H1 (cell line): ENCODE measurements around the gene GNA12. TPM values are rescaled to one million over a fixed set of nuclear protein-coding genes. Genes with fewer than 3 reads are reported as not detected.
A peak's percentile ranks its signal among the peaks of the same experiment; 100 is the strongest.

Experiments
- CTCF ChIA-PET: fragments of 300-600 bp; sonication (Branson Sonifier 250); formaldehyde crosslinking; loops from one replicate; lab custom pipeline; 2021; ENCODE audit not compliant: partially characterized antibody; lab: Charles Lee
- POLR2A ChIA-PET: fragments of 300-600 bp; sonication (Branson Sonifier 250); formaldehyde crosslinking; loops from one replicate; lab custom pipeline; 2021; ENCODE audit warnings: inconsistent platforms; ENCODE audit not compliant: partially characterized antibody; lab: Charles Lee
- DNase-seq, 2 experiments: peaks; one replicate each; pipeline versions ENCODE4 v3.0.0 to v3.0.0-alpha.2; 2010 to 2022; ENCODE audit warnings: low spot score in 2 of 2, low read depth in 1 of 2, mixed read lengths in 1 of 2
- FAIRE-seq: peaks from 2 replicates; lab custom pipeline; 2011; peaks lifted over from hg19 to GRCh38; lab: Jason Lieb, UNC
- H2AFZ ChIP-seq: 2 replicates; pipeline ENCODE4 v1.8.1; 2012; ENCODE audit warnings: low read length, inconsistent platforms
- H2AK5ac ChIP-seq: 2 replicates; pipeline ENCODE4 v1.6.1; 2013; ENCODE audit warnings: low read depth, low read length
- H2BK120ac ChIP-seq: replicated peaks from 2 replicates; pipeline ENCODE3; 2013; ENCODE audit warnings: low read depth, low read length, inconsistent platforms
- H2BK12ac ChIP-seq: 2 replicates; pipeline ENCODE4 v1.6.1; 2013; ENCODE audit warnings: low read depth, low read length
- H2BK15ac ChIP-seq: 2 replicates; pipeline ENCODE4 v1.6.1; 2013; ENCODE audit warnings: low read length
- H2BK20ac ChIP-seq: 2 replicates; pipeline ENCODE4 v1.6.1; 2013; ENCODE audit warnings: low read length
- H2BK5ac ChIP-seq: 2 replicates; pipeline ENCODE4 v1.6.1; 2013; ENCODE audit warnings: low read depth, low read length
- H3K14ac ChIP-seq: 2 replicates; pipeline ENCODE4 v1.6.1; 2013; ENCODE audit warnings: inconsistent platforms; ENCODE audit not compliant: insufficient read length
- H3K18ac ChIP-seq: 2 replicates; pipeline ENCODE4 v1.6.1; 2013; ENCODE audit warnings: low read length; ENCODE audit errors: extremely low read depth
- H3K23ac ChIP-seq: 2 replicates; pipeline ENCODE4 v1.6.1; 2013; ENCODE audit warnings: inconsistent platforms; ENCODE audit not compliant: insufficient read length
- H3K23me2 ChIP-seq: 2 replicates; pipeline ENCODE4 v1.6.1; 2013; ENCODE audit warnings: low read depth, low read length
- H3K27ac ChIP-seq: 2 replicates; pipeline ENCODE4 v1.6.1; 2011; ENCODE audit warnings: low read depth, low read length, inconsistent platforms
- H3K27me3 ChIP-seq, 4 experiments: replicated peaks in 1 of 4; 1 replicate in 1 of 4; 2 replicates in 3 of 4; pipeline versions ENCODE4 v1.6.1 to v1.8.1; 2011 to 2013; ENCODE audit warnings: low read length in 3 of 4, mild to moderate bottlenecking in 3 of 4, inconsistent platforms in 2 of 4, mixed read lengths in 2 of 4, moderate library complexity in 1 of 4; ENCODE audit not compliant: control insufficient read depth in 3 of 4, insufficient read depth in 3 of 4; ENCODE audit errors: extremely low read depth in 1 of 4
- H3K36me3 ChIP-seq, 4 experiments: 2 replicates each; pipeline versions ENCODE4 v1.6.1 to v1.8.1; 2011 to 2013; ENCODE audit warnings: mild to moderate bottlenecking in 4 of 4, low read length in 3 of 4, moderate library complexity in 2 of 4, control low read depth in 1 of 4, inconsistent platforms in 1 of 4; ENCODE audit not compliant: insufficient read depth in 4 of 4, control insufficient read depth in 2 of 4
- H3K4ac ChIP-seq: replicated peaks from 2 replicates; pipeline ENCODE3; 2013; ENCODE audit warnings: low read length, low read depth, mixed read lengths, inconsistent platforms; ENCODE audit not compliant: insufficient read length
- H3K4me1 ChIP-seq, 4 experiments: replicated peaks in 1 of 4; 1 replicate in 1 of 4; 2 replicates in 3 of 4; pipeline versions ENCODE4 v1.6.1 to v1.8.1; 2011 to 2013; ENCODE audit warnings: low read length in 3 of 4, inconsistent platforms in 2 of 4, mixed read lengths in 1 of 4; ENCODE audit not compliant: insufficient read depth in 4 of 4, control insufficient read depth in 3 of 4
- H3K4me2 ChIP-seq, 2 experiments: 2 replicates each; pipeline versions ENCODE4 v1.6.1 to v1.8.1; 2011 to 2013; ENCODE audit warnings: low read depth in 2 of 2, low read length in 2 of 2, control low read depth in 1 of 2, inconsistent platforms in 1 of 2, mild to moderate bottlenecking in 1 of 2; ENCODE audit not compliant: insufficient read depth in 1 of 2
- H3K4me3 ChIP-seq, 4 experiments: fragments of 200-600, 300-600 bp in 1 of 4; sonication (generic), shearing (Covaris generic), sonication (Bioruptor Twin) in 1 of 4; 2 replicates each; pipeline versions ENCODE4 v1.5.1 to v1.8.1; 2011 to 2016; ENCODE audit warnings: low read length in 4 of 4, low read depth in 3 of 4, control low read depth in 2 of 4, inconsistent platforms in 2 of 4, mild to moderate bottlenecking in 2 of 4, mixed read lengths in 1 of 4, moderate library complexity in 1 of 4; ENCODE audit not compliant: insufficient read depth in 2 of 4; ENCODE audit errors: extremely low read depth in 1 of 4
- H3K56ac ChIP-seq: replicated peaks from 2 replicates; pipeline ENCODE3; 2013; ENCODE audit warnings: low read depth, mild to moderate bottlenecking, mixed read lengths, low read length, inconsistent platforms; ENCODE audit not compliant: insufficient read length
- H3K79me1 ChIP-seq: 2 replicates; pipeline ENCODE4 v1.6.1; 2013; ENCODE audit warnings: low read depth, low read length, control low read depth
- H3K79me2 ChIP-seq, 2 experiments: 2 replicates each; pipeline versions ENCODE4 v1.6.1 to v1.8.1; 2012 to 2013; ENCODE audit warnings: low read length in 2 of 2, mild to moderate bottlenecking in 2 of 2, inconsistent platforms in 1 of 2; ENCODE audit not compliant: insufficient read depth in 2 of 2, control insufficient read depth in 1 of 2
- H3K9ac ChIP-seq, 4 experiments: replicated peaks in 1 of 4; 1 replicate in 1 of 4; 2 replicates in 3 of 4; pipeline versions ENCODE4 v1.6.1 to v1.8.1; 2011 to 2013; ENCODE audit warnings: low read depth in 3 of 4, low read length in 3 of 4, control low read depth in 2 of 4, mild to moderate bottlenecking in 2 of 4, moderate library complexity in 2 of 4, inconsistent platforms in 1 of 4; ENCODE audit errors: extremely low read depth in 1 of 4
- H3K9me3 ChIP-seq, 2 experiments: 2 replicates each; pipeline versions ENCODE4 v1.6.1 to v1.8.1; 2012 to 2013; ENCODE audit warnings: mild to moderate bottlenecking in 2 of 2, moderate library complexity in 2 of 2, control low read depth in 1 of 2, inconsistent platforms in 1 of 2, low read depth in 1 of 2, low read length in 1 of 2, mixed read lengths in 1 of 2; ENCODE audit not compliant: insufficient read depth in 2 of 2
- H4K20me1 ChIP-seq, 2 experiments: replicated peaks in 1 of 2; 2 replicates each; pipeline versions ENCODE3 to v1.8.1; 2011 to 2013; ENCODE audit warnings: inconsistent platforms in 2 of 2, low read length in 2 of 2, mild to moderate bottlenecking in 1 of 2; ENCODE audit not compliant: insufficient read depth in 2 of 2, control insufficient read depth in 1 of 2
- H4K5ac ChIP-seq: 2 replicates; pipeline ENCODE4 v1.6.1; 2013; ENCODE audit warnings: low read length, low read depth, mixed read lengths, inconsistent platforms; ENCODE audit not compliant: insufficient read length
- H4K8ac ChIP-seq: 2 replicates; pipeline ENCODE4 v1.8.0; 2013; ENCODE audit warnings: mild to moderate bottlenecking, moderate library complexity, low read length, inconsistent platforms; ENCODE audit not compliant: insufficient read depth; ENCODE audit errors: extremely low read depth
- H4K91ac ChIP-seq: replicated peaks from 2 replicates; pipeline ENCODE3; 2013; ENCODE audit warnings: low read length, mixed read lengths, inconsistent platforms; ENCODE audit not compliant: insufficient read length
- PHF8 ChIP-seq: fragments of 200-600 bp; sonication (generic); conservative IDR thresholded peaks from 2 replicates; pipeline ENCODE4 v1.7.1; 2012; ENCODE audit warnings: low read depth, mild to moderate bottlenecking, inconsistent platforms, low read length, moderate library complexity
- SRF ChIP-seq: IDR thresholded peaks from 2 replicates; pipeline ENCODE4 v1.6.1; 2011; ENCODE audit warnings: mild to moderate bottlenecking, low read depth, low read length, moderate library complexity
- WGBS, 2 experiments: shearing (Covaris generic) in 1 of 2; methylation state at CpG; one replicate each; pipeline versions ENCODE4 v1.1.6 to v1.1.7; 2013 to 2015; ENCODE audit warnings: low lambda C conversion rate in 2 of 2, mixed read lengths in 2 of 2, inconsistent platforms in 1 of 2, low coverage in 1 of 2, missing lambda C conversion rate in 1 of 2; ENCODE audit not compliant: insufficient replicate concordance in 2 of 2, insufficient coverage in 1 of 2, insufficient read length in 1 of 2; ENCODE audit errors: extremely low coverage in 1 of 2, missing lambda C conversion rate in 1 of 2; 5-methylcytosine and 5-hydroxymethylcytosine counted together
- polyA plus RNA-seq, 7 experiments: library from polyadenylated mRNA; depleted of rRNA in 3 of 7; stranded (reverse) in 5 of 7; unstranded in 2 of 7; fragments of >200 nt in 5 of 7; fragments of 200-250 nt in 2 of 7; gene quantifications; 1 replicate in 5 of 7; 2 replicates in 1 of 7; 4 replicates in 1 of 7; pipeline versions ENCODE4 v1.2.1 to v1.2.3, GENCODE V29; 2011 to 2013; ENCODE audit warnings: missing spikeins in 2 of 7, mixed read lengths in 2 of 7
- total RNA-seq: library from RNA; stranded (reverse); fragmentation: NEBNext Ultra II Directional; extraction: Animal tissue kit (Norgen Biotek cat#: 25700); gene quantifications from 2 replicates; pipeline ENCODE4 v1.2.1, GENCODE V29; 2021

GNA12 gene
- total and polyA plus RNA-seq, 2 of the 8 experiments (the other 6 are each of a cell fraction or from before 2014, with no cell fraction given) = 96.5 to 109 TPM

DNA sequence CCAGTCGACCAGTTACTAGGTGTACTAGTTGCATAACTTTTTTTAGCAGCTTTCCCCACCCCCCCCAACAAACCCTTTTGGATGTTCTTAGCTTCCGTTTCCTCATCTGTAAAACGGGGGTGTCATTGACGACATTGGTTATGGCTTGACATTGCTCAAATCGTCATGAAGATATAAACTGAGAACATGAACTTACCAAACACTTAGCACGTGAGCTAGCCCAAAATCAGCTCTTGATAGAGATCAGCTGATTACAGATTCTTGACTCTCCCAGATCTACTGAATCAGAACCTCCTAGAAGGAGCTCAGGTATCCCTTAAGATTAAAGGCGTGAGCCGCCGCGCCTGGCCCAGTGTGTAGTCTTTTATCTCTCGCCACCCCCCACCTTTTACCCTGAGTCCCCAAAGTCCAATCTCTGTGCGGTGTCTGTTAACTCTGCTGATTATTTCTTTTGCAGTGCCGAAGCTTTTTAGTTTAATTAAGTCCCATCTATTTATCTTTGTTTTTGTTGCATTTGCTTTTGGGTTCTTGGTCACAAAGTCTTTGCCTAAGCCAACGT, 1.0 kb upstream of the GNA12 start:
- WGBS, 2 experiments = 81% methylated on average over 14 of the region's 14 CpGs; no CpG with 5 or more reads in 1 of the 2 experiments
- peak overlapping the region in 2 of 4 experiments; percentile 24 to 49; a peak in 3 of 8 replicates for H3K4me3 ChIP-seq

More for the DNA sequence above, 1.0 kb upstream of the GNA12 start:
- Histone ChIP-seq H3K23me2 (peaks cover 10% of the 10 kb centered on the region; the same call in 1 of the 2 replicates), H2BK5ac (peak overlapping the region; percentile 76; the same call in 1 of the 2 replicates), H2BK12ac (0 out of 2 replicates have a peak overlapping the region, but pooled peaks have one; percentile 33), H3K9me3 (peaks cover 0 to 2% of the 10 kb centered on the region in 2 experiments; a peak in 1 of 4 replicates), H3K79me1 (peaks cover 10% of the 10 kb centered on the region)
- no peak for TF ChIP-seq SRF
- TF ChIP-seq PHF8 = 0 out of 2 replicates have a peak, but pooled peaks have one; percentile 12
- TF ChIP-seq, all 59 proteins: peak for 1
- H2BK15ac ChIP-seq = no peak overlapping the region
- no peak overlapping the region for H3K56ac ChIP-seq
- no peak overlapping the region for H2BK20ac ChIP-seq
- H3K4me1 ChIP-seq = peaks cover 3 to 11% (median 6%) of the 10 kb centered on the region in 4 experiments; a peak in 6 of 7 replicates
- no peak overlapping the region for H3K23ac ChIP-seq
- ChIA-PET POLR2A (interaction anchor here (0.7 to 1.3 kb wide), 5 partner anchors 29 to 111 kb away, joined by 3 read pairs; no protein-coding TSS in a partner anchor), CTCF (interaction anchor here (0.8 to 1.2 kb wide), 4 partner anchors 20 to 82 kb away, joined by 3 to 4 read pairs (median 3); no protein-coding TSS in a partner anchor)
- no peak overlapping the region for H3K27ac ChIP-seq
- H4K20me1 ChIP-seq = peaks cover 0 to 10% of the 10 kb centered on the region in 2 experiments
- DNase-seq (no peak), FAIRE-seq (no peak)
- no peak overlapping the region for H4K5ac ChIP-seq
- no peak overlapping the region for H3K14ac ChIP-seq
- H3K79me2 ChIP-seq = peaks cover 26 to 36% of the 10 kb centered on the region in 2 experiments
- H2AFZ ChIP-seq = no peak overlapping the region
- H4K8ac ChIP-seq = no peak overlapping the region
- H3K36me3 ChIP-seq = peaks cover 2 to 16% (median 3%) of the 10 kb centered on the region in 4 experiments; a peak in 2 of 8 replicates
- H3K4me2 ChIP-seq = peak overlapping the region; percentile 76 to 87
- H3K27me3 ChIP-seq = no peaks in the 10 kb centered on the region
- peak overlapping the region; percentile 82; the same call in 1 of the 2 replicates for H2AK5ac ChIP-seq
- H3K4ac ChIP-seq = no peak overlapping the region
- peak overlapping the region; percentile 83; the same call in 1 of the 2 replicates for H3K18ac ChIP-seq
- H2BK120ac ChIP-seq = no peak overlapping the region
- no peak overlapping the region for H3K9ac ChIP-seq
- no peak overlapping the region for H4K91ac ChIP-seq
